OCI-LY3 (cell line): ENCODE measurements around the gene CAP2.

ENCODE experiments used
- EZH2phosphoT487 ChIP-seq: fragments of 200-600 bp; shearing (Covaris generic); IDR thresholded peaks from 2 replicates; pipeline ENCODE4 v1.6.1; 2018; ENCODE audit warnings: antibody characterized with exemption, mixed run types, low read depth
- TF ChIP-seq, protein P1 (sequence below): fragments of 200-600, 300-600 bp; sonication (generic); IDR thresholded peaks from 2 replicates; pipeline ENCODE4 v1.5.1; 2014; ENCODE audit warnings: antibody characterized with exemption, low read length, low read depth

DNA sequence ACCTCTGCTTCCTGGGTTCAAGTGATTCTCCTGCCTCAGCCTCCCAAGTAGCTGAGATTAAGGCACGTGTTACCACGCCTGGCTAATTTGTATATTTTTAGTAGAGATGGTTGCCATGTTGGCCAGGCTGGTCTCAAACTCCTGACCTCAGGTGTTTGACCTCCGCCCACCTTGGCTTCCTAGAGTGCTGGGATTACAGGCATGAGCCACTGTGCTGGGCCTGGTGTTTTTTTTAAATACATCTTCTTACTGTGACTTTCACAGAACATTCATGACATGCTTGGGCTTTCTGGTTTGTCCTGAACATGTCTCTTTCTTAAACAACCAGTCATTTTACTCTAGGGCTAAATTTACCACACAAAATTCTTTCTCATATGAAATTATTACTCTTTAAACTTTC is 172.0 kb downstream of the CAP2 start:
- TF ChIP-seq, protein P1, sequence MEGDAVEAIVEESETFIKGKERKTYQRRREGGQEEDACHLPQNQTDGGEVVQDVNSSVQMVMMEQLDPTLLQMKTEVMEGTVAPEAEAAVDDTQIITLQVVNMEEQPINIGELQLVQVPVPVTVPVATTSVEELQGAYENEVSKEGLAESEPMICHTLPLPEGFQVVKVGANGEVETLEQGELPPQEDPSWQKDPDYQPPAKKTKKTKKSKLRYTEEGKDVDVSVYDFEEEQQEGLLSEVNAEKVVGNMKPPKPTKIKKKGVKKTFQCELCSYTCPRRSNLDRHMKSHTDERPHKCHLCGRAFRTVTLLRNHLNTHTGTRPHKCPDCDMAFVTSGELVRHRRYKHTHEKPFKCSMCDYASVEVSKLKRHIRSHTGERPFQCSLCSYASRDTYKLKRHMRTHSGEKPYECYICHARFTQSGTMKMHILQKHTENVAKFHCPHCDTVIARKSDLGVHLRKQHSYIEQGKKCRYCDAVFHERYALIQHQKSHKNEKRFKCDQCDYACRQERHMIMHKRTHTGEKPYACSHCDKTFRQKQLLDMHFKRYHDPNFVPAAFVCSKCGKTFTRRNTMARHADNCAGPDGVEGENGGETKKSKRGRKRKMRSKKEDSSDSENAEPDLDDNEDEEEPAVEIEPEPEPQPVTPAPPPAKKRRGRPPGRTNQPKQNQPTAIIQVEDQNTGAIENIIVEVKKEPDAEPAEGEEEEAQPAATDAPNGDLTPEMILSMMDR, result no peak
- no peak for TF ChIP-seq EZH2phosphoT487
